Heart right ventricle (tissue), 16 donors: ENCODE data around the gene GPX5. TPM values are rescaled to one million over a fixed set of nuclear protein-coding genes. Genes with fewer than 3 reads are reported as not detected.

Experiments
- ATAC-seq, 8 donors: fragments of 200-7000 bp; cut with Tn5 transposase; one replicate each; pipeline ENCODE4 v1.9.1; 2020; ENCODE audit warnings: mild to moderate bottlenecking in 8 of 8, moderate library complexity in 8 of 8, moderate number of reproducible peaks in 1 of 8
- DNase-seq, 2 donors: peaks; one replicate each; pipeline ENCODE4 v3.0.0-alpha.2; 2020
- H3K27ac ChIP-seq, 10 donors: fragments of 200-600 bp; sonication (generic) in 2 of 10; one replicate each; pipeline versions ENCODE4 v1.5.0 to v1.8.0; 2020 to 2022; ENCODE audit warnings: mild to moderate bottlenecking in 3 of 10
- H3K27me3 ChIP-seq, 7 donors: fragments of 200-600 bp; one replicate each; pipeline ENCODE4 v1.8.0; 2021 to 2022; ENCODE audit warnings: mild to moderate bottlenecking in 2 of 7
- H3K36me3 ChIP-seq, 9 donors: fragments of 200-600 bp; sonication (generic) in 1 of 9; one replicate each; pipeline versions ENCODE4 v1.5.0 to v1.8.0; 2020 to 2022; ENCODE audit warnings: mild to moderate bottlenecking in 2 of 9
- H3K4me1 ChIP-seq, 9 donors: fragments of 200-600 bp; sonication (generic) in 1 of 9; one replicate each; pipeline versions ENCODE4 v1.5.0 to v1.8.0; 2020 to 2022; ENCODE audit warnings: mild to moderate bottlenecking in 4 of 9
- H3K4me3 ChIP-seq, 10 donors: fragments of 200-600 bp; sonication (generic) in 2 of 10; one replicate each; pipeline versions ENCODE4 v1.5.0 to v1.8.0; 2020 to 2022; ENCODE audit warnings: mild to moderate bottlenecking in 7 of 10, moderate library complexity in 2 of 10
- H3K9me3 ChIP-seq, 11 donors: fragments of 200-600 bp in 10 of 11; sonication (generic) in 2 of 11; one replicate each; pipeline versions ENCODE4 v1.5.0 to v1.8.0; 2013 to 2022; ENCODE audit warnings: mild to moderate bottlenecking in 2 of 11, control low read depth in 1 of 11, moderate library complexity in 1 of 11
- WGBS, 2 donors: extraction: QIAGEN DNeasy Blood & Tissue Kit; methylation state at CpG; one replicate each; pipeline ENCODE4 v1.1.7; 2013; ENCODE audit warnings: inconsistent platforms in 1 of 2; 5-methylcytosine and 5-hydroxymethylcytosine counted together
- intact Hi-C, 10 donors: fragments of 100-400 bp; cut with DNase I; formaldehyde crosslinking; loops; one replicate each; pipeline versions ENCODE4 v1.11.1 to v1.14.2; 2022
- polyA plus RNA-seq, 2 donors: library from polyadenylated mRNA; stranded (reverse); fragments of 200-250 nt; gene quantifications; one replicate each; pipeline ENCODE4 v1.2.3, GENCODE V29; 2013
- total RNA-seq, 10 donors: library from RNA; stranded (reverse); fragmentation: NEBNext Ultra II Directional in 3 of 10; extraction: Animal tissue kit (Norgen Biotek cat#: 25700) in 3 of 10; gene quantifications; one replicate each; pipeline versions ENCODE4 v1.2.1 to v1.2.4, GENCODE V29; 2021 to 2023
- TF ChIP-seq, protein P1 (sequence below), 9 donors: fragments of 200-600 bp; sonication (generic) in 2 of 9; IDR thresholded peaks; one replicate each; pipeline versions ENCODE4 v1.5.0 to v1.8.0; 2021 to 2022; ENCODE audit warnings: antibody characterized with exemption in 9 of 9, mild to moderate bottlenecking in 5 of 9, moderate library complexity in 1 of 9
- donor health status: Arrhythmogenic right ventricular cardiomyopathy.
- donor health status: ischemic (EF 13 %, LVEDD 7.1; RV severe dilation, severe dysfunction).
- donor health status: healthy with polysubstance abuse.
- donor health status: DM: no; HTN: yes; CAD: no.
- donor health status: DM: no; HTN: no; CAD: no.
- donor health status: ischemic (EF 25% LVEDD 6.9; RV normal size, moderate dysfunction).
- donor health status: ischemic (EF 25% LVEDD 5.7; RV mildly dilated, moderate dysfunction).
- donor health status: healthy.
- donor health status: DM: yes; HTN: yes; CAD: no.
- donor health status: Ischemic cardiomyopathy.
- donor health status: ischemic (EF 35%, LVEDD 5.7; RV mildly dilated, moderate dysfunction).
- donor health status: nonischemic (EF 11% LVEDD 7.7; RV severe dilation, severe dysfunction).
- donor health status: DM: yes; HTN: yes; CAD: no.
- donor health status: PGD.
- donor health status: ischemic (EF 29% LVEDD 5.4; RV normal size, mild dysfunction).
- donor health status: nonischemic (EF 23%, LVEDD 6.1; RV moderate dilation, normal function).

The GPX5 gene
- total and polyA plus RNA-seq, 12 donors = not detected

DNA sequence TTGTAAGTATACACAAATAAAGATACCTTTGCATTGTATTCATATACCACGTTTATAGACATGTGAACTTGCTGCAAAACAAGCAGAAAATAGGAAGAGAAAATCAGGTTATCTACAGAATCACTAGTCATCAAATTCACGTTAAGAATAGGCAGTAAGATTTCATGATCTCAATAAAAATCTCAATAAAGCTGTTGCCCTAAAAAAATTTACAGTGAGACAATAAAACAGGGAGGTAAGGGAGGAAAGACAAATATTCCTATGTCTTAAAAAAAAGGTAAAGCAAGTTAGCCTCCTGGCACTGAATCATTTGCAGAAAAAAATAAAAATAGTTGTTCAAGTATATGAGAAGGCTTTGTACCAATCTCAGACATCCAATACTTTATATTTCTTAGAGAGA lies 44.1 kb downstream of the GPX5 start:
- ATAC-seq = no peak
- DNase-seq = no peak
- 63 to 67% methylated on average over 2 of the region's 2 CpGs for WGBS, 2 donors
- intact Hi-C loops = no loop called here
- Histone ChIP-seq H3K4me1 (no peaks in the 10 kb centered on the region), H3K36me3 (no peaks in the 10 kb centered on the region), H3K27me3 (peaks cover 0 to 28% (median 5%) of the 10 kb centered on the region in 7 donors), H3K9me3 (no peaks in the 10 kb centered on the region), H3K27ac (no peak overlapping the region), H3K4me3 (no peak overlapping the region)
- TF ChIP-seq, protein P1, sequence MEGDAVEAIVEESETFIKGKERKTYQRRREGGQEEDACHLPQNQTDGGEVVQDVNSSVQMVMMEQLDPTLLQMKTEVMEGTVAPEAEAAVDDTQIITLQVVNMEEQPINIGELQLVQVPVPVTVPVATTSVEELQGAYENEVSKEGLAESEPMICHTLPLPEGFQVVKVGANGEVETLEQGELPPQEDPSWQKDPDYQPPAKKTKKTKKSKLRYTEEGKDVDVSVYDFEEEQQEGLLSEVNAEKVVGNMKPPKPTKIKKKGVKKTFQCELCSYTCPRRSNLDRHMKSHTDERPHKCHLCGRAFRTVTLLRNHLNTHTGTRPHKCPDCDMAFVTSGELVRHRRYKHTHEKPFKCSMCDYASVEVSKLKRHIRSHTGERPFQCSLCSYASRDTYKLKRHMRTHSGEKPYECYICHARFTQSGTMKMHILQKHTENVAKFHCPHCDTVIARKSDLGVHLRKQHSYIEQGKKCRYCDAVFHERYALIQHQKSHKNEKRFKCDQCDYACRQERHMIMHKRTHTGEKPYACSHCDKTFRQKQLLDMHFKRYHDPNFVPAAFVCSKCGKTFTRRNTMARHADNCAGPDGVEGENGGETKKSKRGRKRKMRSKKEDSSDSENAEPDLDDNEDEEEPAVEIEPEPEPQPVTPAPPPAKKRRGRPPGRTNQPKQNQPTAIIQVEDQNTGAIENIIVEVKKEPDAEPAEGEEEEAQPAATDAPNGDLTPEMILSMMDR (IDR thresholded peaks at IDR 0.05) = no peak

DNA sequence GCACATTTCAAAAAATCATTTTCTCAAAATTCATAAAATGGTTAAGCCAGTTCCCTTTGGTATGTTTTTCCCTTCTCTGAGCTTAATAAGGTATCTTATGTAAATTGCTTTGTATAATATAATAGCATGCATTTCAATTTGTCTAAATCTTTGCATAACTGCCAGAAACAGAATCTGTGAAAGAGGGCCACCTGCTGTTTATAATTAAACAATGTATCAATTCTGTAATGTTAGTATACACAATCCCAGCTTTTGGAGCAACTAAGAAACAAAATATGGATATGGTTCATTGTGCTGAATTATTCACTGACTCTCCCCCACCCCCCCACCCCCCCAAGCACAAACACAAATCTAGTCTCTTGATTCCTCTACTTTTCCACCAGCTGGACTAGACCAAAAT lies 54.8 kb downstream of the GPX5 start:
- DNase-seq = no peak
- H3K36me3 ChIP-seq = no peaks in the 10 kb centered on the region
- TF ChIP-seq, protein P1 (IDR thresholded peaks at IDR 0.05) = no peak
- H3K9me3 ChIP-seq = no peaks in the 10 kb centered on the region
- no peak for ATAC-seq
- H3K27ac ChIP-seq = no peak overlapping the region
- intact Hi-C loops = no loop called here
- peaks cover 0 to 39% (median 8%) of the 10 kb centered on the region in 7 donors for H3K27me3 ChIP-seq
- H3K4me3 ChIP-seq = no peak overlapping the region
- no peaks in the 10 kb centered on the region for H3K4me1 ChIP-seq

DNA sequence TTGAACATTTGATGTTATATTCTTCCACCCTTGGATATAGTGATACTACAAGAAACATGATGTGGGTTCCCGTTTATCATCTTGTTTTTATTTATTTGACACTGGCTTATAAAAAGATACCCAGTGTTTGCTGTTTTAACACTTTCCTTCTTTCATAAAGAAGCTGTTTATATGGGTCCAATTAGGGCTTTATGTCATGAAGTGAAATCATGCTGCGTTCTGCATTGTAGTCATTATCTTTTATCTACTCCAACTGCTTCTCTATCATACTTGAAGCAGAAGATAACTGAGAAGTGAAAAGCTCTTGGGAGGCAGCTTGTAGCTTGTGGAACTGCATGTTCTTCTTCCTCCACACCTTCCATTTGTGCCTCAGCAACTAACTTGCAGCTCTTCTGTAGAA lies 57.8 kb downstream of the GPX5 start:
- H3K27me3 ChIP-seq = peaks cover 0 to 69% (median 34%) of the 10 kb centered on the region in 7 donors
- no peak overlapping the region for H3K4me3 ChIP-seq
- ATAC-seq (no peak), DNase-seq (no peak)
- peaks cover 0 to 9% (median 0%) of the 10 kb centered on the region in 9 donors for H3K4me1 ChIP-seq
- no peak overlapping the region for H3K27ac ChIP-seq
- 55 to 62% methylated on average over 2 of the region's 2 CpGs for WGBS, 2 donors
- no peaks in the 10 kb centered on the region for H3K36me3 ChIP-seq
- TF ChIP-seq, protein P1 (IDR thresholded peaks at IDR 0.05) = no peak
- no peaks in the 10 kb centered on the region for H3K9me3 ChIP-seq
- intact Hi-C loops = no loop called here

Other genes with a start within 250 kb of the GPX5 start
- 1 to 10 TPM; 1.6 to 3.6 (median 2.7) TPM for gene PGBD1, start 244.3 kb upstream of the GPX5 start, total RNA-seq
- gene PGBD1, start 244.3 kb upstream of the GPX5 start, polyA plus RNA-seq = 1 to 10 TPM; 2.9 to 4.6 TPM
- gene ZSCAN31, start 189.7 kb upstream of the GPX5 start, total RNA-seq = 10 to 100 TPM in 8 of 10 donors, 1 to 10 TPM in 2; 8.0 to 17.4 (median 11.9) TPM
- 1 to 10 TPM; 3.3 to 7.1 TPM for gene ZSCAN31, start 189.7 kb upstream of the GPX5 start, polyA plus RNA-seq
- 1 to 10 TPM; 3.1 to 6.8 (median 5.1) TPM for gene ZKSCAN3, start 175.9 kb upstream of the GPX5 start, total RNA-seq
- 1 to 10 TPM; 1.0 to 2.1 TPM for gene ZKSCAN3, start 175.9 kb upstream of the GPX5 start, polyA plus RNA-seq
- 1 to 10 TPM; 2.2 to 3.5 (median 2.9) TPM for gene ZSCAN12, start 126.1 kb upstream of the GPX5 start, total RNA-seq
- gene ZSCAN12, start 126.1 kb upstream of the GPX5 start, polyA plus RNA-seq = 1 to 10 TPM; 1.2 TPM
- 1 to 10 TPM in 9 of 10 donors, under 1 TPM in 1; 0.98 to 2.7 (median 1.3) TPM for gene ZSCAN23, start 82.4 kb upstream of the GPX5 start, total RNA-seq
- under 1 TPM; 0.26 to 0.44 TPM for gene ZSCAN23, start 82.4 kb upstream of the GPX5 start, polyA plus RNA-seq
- gene GPX6, start 10.1 kb upstream of the GPX5 start, total RNA-seq = not detected
- not detected for gene GPX6, start 10.1 kb upstream of the GPX5 start, polyA plus RNA-seq